ENCODE results near the gene TMEM165. TPM values are rescaled to one million over a fixed set of nuclear protein-coding genes. Genes with fewer than 3 reads are reported as not detected.

The TMEM165 gene
- polyA plus RNA-seq, 1 donor (not counting 4 experiments of a cell fraction or from before 2014, with no cell fraction given): 132 TPM

- dilution Hi-C loops (cut with MboI; ENCODE audit: extremely low pct_ligation_motif_present, low sequenced_read_pairs): no loop called here
- H3K4me2 ChIP-seq (ENCODE audit: control insufficient read depth, extremely low read depth, insufficient read depth, low read depth, low read length): no peak overlapping the region
These were observed 39.5 kb downstream of the TMEM165 start for GRCh38 chr4:55435141-55435841.

GRCh38 chr4:55437356-55437796 is 41.6 kb downstream of the TMEM165 start:
- H3K79me2 ChIP-seq (ENCODE audit: control insufficient read depth, insufficient read depth, low read length): no peaks in the 10 kb centered on the region
- H3K4me1 ChIP-seq (ENCODE audit: control insufficient read depth, extremely low read depth, insufficient read depth, low read length): no peaks in the 10 kb centered on the region
- H3K9me1 ChIP-seq (ENCODE audit: control insufficient read depth, extremely low read depth, insufficient read depth, low read length): no peaks in the 10 kb centered on the region
- DNase-seq (ENCODE audit: low read depth, low spot score) (no peak), FAIRE-seq (no peak)
- H3K4me2 ChIP-seq (ENCODE audit: control insufficient read depth, extremely low read depth, insufficient read depth, low read depth, low read length): no peak overlapping the region
- dilution Hi-C loops (cut with MboI; ENCODE audit: extremely low pct_ligation_motif_present, low sequenced_read_pairs): no loop called here
- no peak overlapping the region for H2AFZ ChIP-seq (ENCODE audit: control insufficient read depth, low read length)
- no peaks in the 10 kb centered on the region for H3K9me3 ChIP-seq (ENCODE audit: control insufficient read depth, low read depth, low read length)
- TF ChIP-seq CTCF (optimal IDR thresholded peaks at IDR 0.05 in 1 of 3, IDR thresholded peaks at IDR 0.05 in 1 of 3, conservative IDR thresholded peaks at IDR 0.05 in 1 of 3; ENCODE audit: extremely low read depth in 1 of 3, insufficient read depth in 2 of 3, low read length in 3 of 3): no peak
- TF ChIP-seq EZH2 (IDR thresholded peaks at IDR 0.05; ENCODE audit: low read length): no peak
- H4K20me1 ChIP-seq (ENCODE audit: control insufficient read depth, extremely low read depth, insufficient read depth, low read length): no peaks in the 10 kb centered on the region
- H3K27ac ChIP-seq (ENCODE audit: control insufficient read depth, insufficient read depth, low read length): no peak overlapping the region
- peaks cover 11 to 21% of the 10 kb centered on the region in 2 experiments for H3K36me3 ChIP-seq (ENCODE audit: control insufficient read depth in 2 of 2, extremely low read depth in 1 of 2, insufficient read depth in 2 of 2, low read length in 2 of 2)
- H3K9ac ChIP-seq (ENCODE audit: control insufficient read depth, extremely low read depth, insufficient read depth, low read length): no peak overlapping the region
- H3K27me3 ChIP-seq (ENCODE audit: control insufficient read depth, extremely low read depth, insufficient read depth, low read length): no peaks in the 10 kb centered on the region
- H3K4me3 ChIP-seq (ENCODE audit: control insufficient read depth in 2 of 3, extremely low read depth in 1 of 3, insufficient read depth in 2 of 3, low read depth in 1 of 3, low read length in 3 of 3): no peak overlapping the region

More at GRCh38 chr4:55435141-55435841, 39.5 kb downstream of the TMEM165 start:
- no peak overlapping the region for H3K9ac ChIP-seq (ENCODE audit: control insufficient read depth, extremely low read depth, insufficient read depth, low read length)
- no peaks in the 10 kb centered on the region for H3K79me2 ChIP-seq (ENCODE audit: control insufficient read depth, insufficient read depth, low read length)
- TF ChIP-seq EZH2 (IDR thresholded peaks at IDR 0.05; ENCODE audit: low read length) (no peak), CTCF (optimal IDR thresholded peaks at IDR 0.05 in 1 of 3, IDR thresholded peaks at IDR 0.05 in 1 of 3, conservative IDR thresholded peaks at IDR 0.05 in 1 of 3; ENCODE audit: extremely low read depth in 1 of 3, insufficient read depth in 2 of 3, low read length in 3 of 3) (peak in 2 of 3 experiments; percentile 21 to 35)
- H4K20me1 ChIP-seq (ENCODE audit: control insufficient read depth, extremely low read depth, insufficient read depth, low read length): no peaks in the 10 kb centered on the region
- H3K36me3 ChIP-seq (ENCODE audit: control insufficient read depth in 2 of 2, extremely low read depth in 1 of 2, insufficient read depth in 2 of 2, low read length in 2 of 2): peaks cover 10 to 33% of the 10 kb centered on the region in 2 experiments
- FAIRE-seq (no peak), DNase-seq (ENCODE audit: low read depth, low spot score) (no peak)
- H2AFZ ChIP-seq (ENCODE audit: control insufficient read depth, low read length): no peak overlapping the region
- no peak overlapping the region for H3K27ac ChIP-seq (ENCODE audit: control insufficient read depth, insufficient read depth, low read length)
- H3K4me1 ChIP-seq (ENCODE audit: control insufficient read depth, extremely low read depth, insufficient read depth, low read length): no peaks in the 10 kb centered on the region
- no peaks in the 10 kb centered on the region for H3K9me3 ChIP-seq (ENCODE audit: control insufficient read depth, low read depth, low read length)
- no peak overlapping the region for H3K4me3 ChIP-seq (ENCODE audit: control insufficient read depth in 2 of 3, extremely low read depth in 1 of 3, insufficient read depth in 2 of 3, low read depth in 1 of 3, low read length in 3 of 3)
- H3K27me3 ChIP-seq (ENCODE audit: control insufficient read depth, extremely low read depth, insufficient read depth, low read length): no peaks in the 10 kb centered on the region
- no peaks in the 10 kb centered on the region for H3K9me1 ChIP-seq (ENCODE audit: control insufficient read depth, extremely low read depth, insufficient read depth, low read length)

All from keratinocyte (primary cell).